Measurements from ENCODE around the gene CCDC50.

CCDC50 gene

DNA sequence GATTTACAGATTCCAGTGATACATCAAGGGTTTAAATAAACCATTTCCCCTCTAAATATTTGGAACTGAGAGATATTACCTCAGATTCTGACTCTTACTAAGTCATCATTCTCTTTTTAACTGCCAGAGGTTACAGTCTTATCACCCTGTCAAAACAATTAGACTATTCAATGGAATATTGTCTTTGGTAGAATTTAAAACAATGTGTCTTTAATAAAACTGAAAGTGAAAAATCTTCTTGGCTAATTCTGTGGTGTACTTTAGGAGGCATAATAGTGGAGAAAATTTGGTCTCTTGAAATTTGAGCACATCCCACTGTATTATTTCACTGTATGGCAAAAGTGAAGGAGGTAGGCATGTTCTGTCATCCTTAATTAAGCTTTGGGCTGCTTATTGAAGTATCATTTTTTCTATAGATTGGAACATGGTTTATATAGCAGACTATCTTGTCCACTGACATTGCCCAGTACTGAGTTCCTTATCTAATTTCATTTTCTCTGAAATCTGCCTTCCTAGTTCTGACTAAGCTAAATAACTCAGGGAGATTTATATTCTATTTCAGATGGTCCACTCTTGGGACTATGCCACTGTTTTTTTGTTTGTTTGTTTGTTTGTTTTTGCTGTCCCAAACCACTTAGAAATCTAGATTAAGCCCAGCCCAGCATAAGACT is 49.1 kb downstream of the CCDC50 start:
- TF ChIP-seq ISL1 (CRISPR knock-in tag; IDR thresholded peaks at IDR 0.05) = peak; percentile 71
- no peak for TF ChIP-seq ZNF8 (CRISPR knock-in tag; IDR thresholded peaks at IDR 0.05)
- ATAC-seq = peak; percentile 61

DNA sequence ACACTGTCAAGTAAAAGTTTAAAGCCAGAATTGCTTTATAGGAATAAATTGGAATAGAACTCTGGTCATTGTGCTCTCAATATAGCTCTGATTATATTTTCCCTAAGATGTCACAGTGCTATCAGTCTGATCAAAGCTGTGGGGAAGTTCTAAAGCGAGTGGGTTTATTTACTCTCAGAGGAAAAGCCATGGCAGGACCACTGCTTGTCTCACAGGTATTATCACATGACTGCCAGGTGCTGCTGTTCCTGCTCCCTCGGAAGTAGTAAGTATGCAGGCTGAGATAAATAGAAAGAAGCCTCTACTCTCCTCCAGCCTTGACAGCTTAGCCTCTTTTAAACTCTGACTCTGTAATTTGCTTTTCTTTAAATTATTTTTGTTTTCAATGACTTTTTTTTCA is 50.3 kb downstream of the CCDC50 start:
- TF ChIP-seq ESRRG (CRISPR knock-in tag; IDR thresholded peaks at IDR 0.05) (no peak), CSDC2 (CRISPR knock-in tag; IDR thresholded peaks at IDR 0.05) (no peak), ZFP30 (CRISPR knock-in tag; IDR thresholded peaks at IDR 0.05) (no peak), ZFP3 (CRISPR knock-in tag; IDR thresholded peaks at IDR 0.05) (no peak), PPARA (CRISPR knock-in tag; IDR thresholded peaks at IDR 0.05; ENCODE audit: borderline replicate concordance) (no peak), TCF4 (CRISPR knock-in tag; IDR thresholded peaks at IDR 0.05; ENCODE audit: borderline replicate concordance) (no peak), SNAI2 (CRISPR knock-in tag; IDR thresholded peaks at IDR 0.05) (no peak), RARB (CRISPR knock-in tag; IDR thresholded peaks at IDR 0.05) (no peak), GLIS3 (CRISPR knock-in tag; IDR thresholded peaks at IDR 0.05) (no peak), TOX (CRISPR knock-in tag; IDR thresholded peaks at IDR 0.05; ENCODE audit: borderline replicate concordance) (no peak), ZC3H10 (CRISPR knock-in tag; IDR thresholded peaks at IDR 0.05) (no peak), ARNTL (CRISPR knock-in tag; IDR thresholded peaks at IDR 0.05; ENCODE audit: borderline replicate concordance, low read depth) (no peak)
- TF ChIP-seq, protein P1, sequence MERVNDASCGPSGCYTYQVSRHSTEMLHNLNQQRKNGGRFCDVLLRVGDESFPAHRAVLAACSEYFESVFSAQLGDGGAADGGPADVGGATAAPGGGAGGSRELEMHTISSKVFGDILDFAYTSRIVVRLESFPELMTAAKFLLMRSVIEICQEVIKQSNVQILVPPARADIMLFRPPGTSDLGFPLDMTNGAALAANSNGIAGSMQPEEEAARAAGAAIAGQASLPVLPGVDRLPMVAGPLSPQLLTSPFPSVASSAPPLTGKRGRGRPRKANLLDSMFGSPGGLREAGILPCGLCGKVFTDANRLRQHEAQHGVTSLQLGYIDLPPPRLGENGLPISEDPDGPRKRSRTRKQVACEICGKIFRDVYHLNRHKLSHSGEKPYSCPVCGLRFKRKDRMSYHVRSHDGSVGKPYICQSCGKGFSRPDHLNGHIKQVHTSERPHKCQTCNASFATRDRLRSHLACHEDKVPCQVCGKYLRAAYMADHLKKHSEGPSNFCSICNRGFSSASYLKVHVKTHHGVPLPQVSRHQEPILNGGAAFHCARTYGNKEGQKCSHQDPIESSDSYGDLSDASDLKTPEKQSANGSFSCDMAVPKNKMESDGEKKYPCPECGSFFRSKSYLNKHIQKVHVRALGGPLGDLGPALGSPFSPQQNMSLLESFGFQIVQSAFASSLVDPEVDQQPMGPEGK (CRISPR knock-in tag; IDR thresholded peaks at IDR 0.05; ENCODE audit: borderline replicate concordance) = no peak
- TF ChIP-seq, protein P2, sequence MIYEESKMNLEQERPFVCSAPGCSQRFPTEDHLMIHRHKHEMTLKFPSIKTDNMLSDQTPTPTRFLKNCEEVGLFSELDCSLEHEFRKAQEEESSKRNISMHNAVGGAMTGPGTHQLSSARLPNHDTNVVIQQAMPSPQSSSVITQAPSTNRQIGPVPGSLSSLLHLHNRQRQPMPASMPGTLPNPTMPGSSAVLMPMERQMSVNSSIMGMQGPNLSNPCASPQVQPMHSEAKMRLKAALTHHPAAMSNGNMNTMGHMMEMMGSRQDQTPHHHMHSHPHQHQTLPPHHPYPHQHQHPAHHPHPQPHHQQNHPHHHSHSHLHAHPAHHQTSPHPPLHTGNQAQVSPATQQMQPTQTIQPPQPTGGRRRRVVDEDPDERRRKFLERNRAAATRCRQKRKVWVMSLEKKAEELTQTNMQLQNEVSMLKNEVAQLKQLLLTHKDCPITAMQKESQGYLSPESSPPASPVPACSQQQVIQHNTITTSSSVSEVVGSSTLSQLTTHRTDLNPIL (CRISPR knock-in tag; IDR thresholded peaks at IDR 0.05; ENCODE audit: low read depth) = no peak
- TF ChIP-seq, protein P3, sequence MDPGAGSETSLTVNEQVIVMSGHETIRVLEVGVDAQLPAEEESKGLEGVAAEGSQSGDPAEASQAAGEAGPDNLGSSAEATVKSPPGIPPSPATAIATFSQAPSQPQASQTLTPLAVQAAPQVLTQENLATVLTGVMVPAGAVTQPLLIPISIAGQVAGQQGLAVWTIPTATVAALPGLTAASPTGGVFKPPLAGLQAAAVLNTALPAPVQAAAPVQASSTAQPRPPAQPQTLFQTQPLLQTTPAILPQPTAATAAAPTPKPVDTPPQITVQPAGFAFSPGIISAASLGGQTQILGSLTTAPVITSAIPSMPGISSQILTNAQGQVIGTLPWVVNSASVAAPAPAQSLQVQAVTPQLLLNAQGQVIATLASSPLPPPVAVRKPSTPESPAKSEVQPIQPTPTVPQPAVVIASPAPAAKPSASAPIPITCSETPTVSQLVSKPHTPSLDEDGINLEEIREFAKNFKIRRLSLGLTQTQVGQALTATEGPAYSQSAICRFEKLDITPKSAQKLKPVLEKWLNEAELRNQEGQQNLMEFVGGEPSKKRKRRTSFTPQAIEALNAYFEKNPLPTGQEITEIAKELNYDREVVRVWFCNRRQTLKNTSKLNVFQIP (CRISPR knock-in tag; IDR thresholded peaks at IDR 0.05; ENCODE audit: borderline replicate concordance, low read depth) = no peak
- TF ChIP-seq, protein P4, sequence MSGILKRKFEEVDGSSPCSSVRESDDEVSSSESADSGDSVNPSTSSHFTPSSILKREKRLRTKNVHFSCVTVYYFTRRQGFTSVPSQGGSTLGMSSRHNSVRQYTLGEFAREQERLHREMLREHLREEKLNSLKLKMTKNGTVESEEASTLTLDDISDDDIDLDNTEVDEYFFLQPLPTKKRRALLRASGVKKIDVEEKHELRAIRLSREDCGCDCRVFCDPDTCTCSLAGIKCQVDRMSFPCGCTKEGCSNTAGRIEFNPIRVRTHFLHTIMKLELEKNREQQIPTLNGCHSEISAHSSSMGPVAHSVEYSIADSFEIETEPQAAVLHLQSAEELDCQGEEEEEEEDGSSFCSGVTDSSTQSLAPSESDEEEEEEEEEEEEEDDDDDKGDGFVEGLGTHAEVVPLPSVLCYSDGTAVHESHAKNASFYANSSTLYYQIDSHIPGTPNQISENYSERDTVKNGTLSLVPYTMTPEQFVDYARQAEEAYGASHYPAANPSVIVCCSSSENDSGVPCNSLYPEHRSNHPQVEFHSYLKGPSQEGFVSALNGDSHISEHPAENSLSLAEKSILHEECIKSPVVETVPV (CRISPR knock-in tag; IDR thresholded peaks at IDR 0.05) = no peak
- ATAC-seq = no peak

DNA sequence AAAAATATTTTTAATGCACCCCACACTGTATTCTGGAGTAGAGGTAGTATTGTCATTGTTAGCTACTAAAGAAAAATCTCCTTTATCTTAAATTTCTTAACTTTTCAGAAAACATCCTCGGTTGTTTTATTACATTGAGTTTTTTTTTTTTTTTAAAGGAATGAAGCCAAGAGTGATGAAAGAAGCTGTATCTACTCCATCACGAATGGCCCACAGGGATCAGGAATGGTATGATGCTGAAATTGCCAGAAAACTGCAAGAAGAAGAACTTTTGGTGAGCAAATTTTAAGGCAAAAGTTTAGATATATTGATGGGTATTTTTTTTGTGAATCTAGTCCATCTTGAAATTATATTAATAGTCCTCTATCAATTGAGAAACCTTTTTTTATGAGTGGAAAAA is 50.8 kb downstream of the CCDC50 start:
- TF ChIP-seq, protein P2 (CRISPR knock-in tag; IDR thresholded peaks at IDR 0.05; ENCODE audit: low read depth) = no peak
- ATAC-seq = no peak

DNA sequence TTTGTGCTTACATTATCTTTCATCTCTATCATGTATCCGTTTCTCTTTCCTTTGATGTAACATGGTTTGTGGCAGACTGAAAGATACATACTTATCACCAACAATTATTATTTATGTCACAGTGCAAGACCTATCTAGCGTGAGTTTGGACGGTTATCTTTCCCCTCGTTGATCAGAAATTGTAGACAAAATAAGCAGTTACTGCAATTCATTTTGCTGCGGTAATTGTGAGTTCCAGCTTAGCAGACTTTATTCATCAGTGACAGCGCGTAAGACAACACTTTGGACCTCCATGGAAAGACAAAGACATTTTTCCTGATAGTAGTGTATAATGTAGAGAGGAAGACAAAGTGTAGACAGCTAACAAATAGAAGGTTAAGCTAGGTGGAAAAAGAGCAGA is 52.1 kb downstream of the CCDC50 start:
- TF ChIP-seq OSR1 (CRISPR knock-in tag; IDR thresholded peaks at IDR 0.05) (no peak), ZC3H10 (CRISPR knock-in tag; IDR thresholded peaks at IDR 0.05) (no peak), CSDC2 (CRISPR knock-in tag; IDR thresholded peaks at IDR 0.05) (no peak), ZNF8 (CRISPR knock-in tag; IDR thresholded peaks at IDR 0.05) (no peak), ZNF565 (CRISPR knock-in tag; conservative IDR thresholded peaks at IDR 0.05; ENCODE audit: low read depth) (no peak), ISL1 (CRISPR knock-in tag; IDR thresholded peaks at IDR 0.05) (no peak), BACH2 (CRISPR knock-in tag; IDR thresholded peaks at IDR 0.05; ENCODE audit: borderline replicate concordance) (no peak)
- TF ChIP-seq, protein P5, sequence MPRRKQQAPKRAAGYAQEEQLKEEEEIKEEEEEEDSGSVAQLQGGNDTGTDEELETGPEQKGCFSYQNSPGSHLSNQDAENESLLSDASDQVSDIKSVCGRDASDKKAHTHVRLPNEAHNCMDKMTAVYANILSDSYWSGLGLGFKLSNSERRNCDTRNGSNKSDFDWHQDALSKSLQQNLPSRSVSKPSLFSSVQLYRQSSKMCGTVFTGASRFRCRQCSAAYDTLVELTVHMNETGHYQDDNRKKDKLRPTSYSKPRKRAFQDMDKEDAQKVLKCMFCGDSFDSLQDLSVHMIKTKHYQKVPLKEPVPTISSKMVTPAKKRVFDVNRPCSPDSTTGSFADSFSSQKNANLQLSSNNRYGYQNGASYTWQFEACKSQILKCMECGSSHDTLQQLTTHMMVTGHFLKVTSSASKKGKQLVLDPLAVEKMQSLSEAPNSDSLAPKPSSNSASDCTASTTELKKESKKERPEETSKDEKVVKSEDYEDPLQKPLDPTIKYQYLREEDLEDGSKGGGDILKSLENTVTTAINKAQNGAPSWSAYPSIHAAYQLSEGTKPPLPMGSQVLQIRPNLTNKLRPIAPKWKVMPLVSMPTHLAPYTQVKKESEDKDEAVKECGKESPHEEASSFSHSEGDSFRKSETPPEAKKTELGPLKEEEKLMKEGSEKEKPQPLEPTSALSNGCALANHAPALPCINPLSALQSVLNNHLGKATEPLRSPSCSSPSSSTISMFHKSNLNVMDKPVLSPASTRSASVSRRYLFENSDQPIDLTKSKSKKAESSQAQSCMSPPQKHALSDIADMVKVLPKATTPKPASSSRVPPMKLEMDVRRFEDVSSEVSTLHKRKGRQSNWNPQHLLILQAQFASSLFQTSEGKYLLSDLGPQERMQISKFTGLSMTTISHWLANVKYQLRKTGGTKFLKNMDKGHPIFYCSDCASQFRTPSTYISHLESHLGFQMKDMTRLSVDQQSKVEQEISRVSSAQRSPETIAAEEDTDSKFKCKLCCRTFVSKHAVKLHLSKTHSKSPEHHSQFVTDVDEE (CRISPR knock-in tag; IDR thresholded peaks at IDR 0.05) = no peak
- TF ChIP-seq, protein P1 (CRISPR knock-in tag; IDR thresholded peaks at IDR 0.05; ENCODE audit: borderline replicate concordance) = no peak
- TF ChIP-seq, protein P4 (CRISPR knock-in tag; IDR thresholded peaks at IDR 0.05) = no peak
- no peak for ATAC-seq

Data from SK-N-SH treated with all-trans-retinoic acid at 6 μM for 48 hours (cell line).